H1 (cell line): ENCODE measurements around the gene RASAL2. TPM values are rescaled to one million over a fixed set of nuclear protein-coding genes. Genes with fewer than 3 reads are reported as not detected.

ENCODE experiments used
- CTCF ChIP-seq, 3 experiments: IDR thresholded peaks; 1 replicate in 2 of 3; 2 replicates in 1 of 3; pipeline versions ENCODE4 v1.5.1 to v1.6.1; 2011; ENCODE audit warnings: low read length in 3 of 3, mild to moderate bottlenecking in 3 of 3, inconsistent platforms in 2 of 3, low read depth in 1 of 3, moderate library complexity in 1 of 3; ENCODE audit not compliant: insufficient read depth in 1 of 3; ENCODE audit errors: control extremely low read depth in 1 of 3
- POU5F1 ChIP-seq: IDR thresholded peaks from 2 replicates; pipeline ENCODE4 v1.6.1; 2011; ENCODE audit warnings: low read depth, mild to moderate bottlenecking, low read length, moderate library complexity
- SUZ12 ChIP-seq: fragments of 200-600 bp; sonication (generic); IDR thresholded peaks from 2 replicates; pipeline ENCODE4 v1.6.1; 2012; ENCODE audit warnings: mild to moderate bottlenecking, inconsistent platforms, low read length, moderate library complexity, mixed read lengths
- polyA plus RNA-seq, 7 experiments: library from polyadenylated mRNA; depleted of rRNA in 3 of 7; stranded (reverse) in 5 of 7; unstranded in 2 of 7; fragments of >200 nt in 5 of 7; fragments of 200-250 nt in 2 of 7; gene quantifications; 1 replicate in 5 of 7; 2 replicates in 1 of 7; 4 replicates in 1 of 7; pipeline versions ENCODE4 v1.2.1 to v1.2.3, GENCODE V29; 2011 to 2013; ENCODE audit warnings: missing spikeins in 2 of 7, mixed read lengths in 2 of 7
- total RNA-seq: library from RNA; stranded (reverse); fragmentation: NEBNext Ultra II Directional; extraction: Animal tissue kit (Norgen Biotek cat#: 25700); gene quantifications from 2 replicates; pipeline ENCODE4 v1.2.1, GENCODE V29; 2021

The RASAL2 gene
- total and polyA plus RNA-seq, 2 of the 8 experiments (the other 6 are each of a cell fraction or from before 2014, with no cell fraction given): 15.9 to 32.5 TPM

- no peak for TF ChIP-seq CTCF (IDR thresholded peaks at IDR 0.05; ENCODE audit: control extremely low read depth in 1 of 3, insufficient read depth in 1 of 3, low read depth in 1 of 3, low read length in 3 of 3)
- no peak for TF ChIP-seq POU5F1
- no peak for TF ChIP-seq SUZ12
Observed at GRCh38 chr1:178051071-178051470, 42.8 kb upstream of the RASAL2 start (continued).
